ENCODE results near the gene PTH1R.
"Not testable (repeated sequence)": the region's sequence is repeated elsewhere in the genome, so short reads cannot be mapped to it uniquely, and the experiment has no call there.

The PTH1R gene

DNA sequence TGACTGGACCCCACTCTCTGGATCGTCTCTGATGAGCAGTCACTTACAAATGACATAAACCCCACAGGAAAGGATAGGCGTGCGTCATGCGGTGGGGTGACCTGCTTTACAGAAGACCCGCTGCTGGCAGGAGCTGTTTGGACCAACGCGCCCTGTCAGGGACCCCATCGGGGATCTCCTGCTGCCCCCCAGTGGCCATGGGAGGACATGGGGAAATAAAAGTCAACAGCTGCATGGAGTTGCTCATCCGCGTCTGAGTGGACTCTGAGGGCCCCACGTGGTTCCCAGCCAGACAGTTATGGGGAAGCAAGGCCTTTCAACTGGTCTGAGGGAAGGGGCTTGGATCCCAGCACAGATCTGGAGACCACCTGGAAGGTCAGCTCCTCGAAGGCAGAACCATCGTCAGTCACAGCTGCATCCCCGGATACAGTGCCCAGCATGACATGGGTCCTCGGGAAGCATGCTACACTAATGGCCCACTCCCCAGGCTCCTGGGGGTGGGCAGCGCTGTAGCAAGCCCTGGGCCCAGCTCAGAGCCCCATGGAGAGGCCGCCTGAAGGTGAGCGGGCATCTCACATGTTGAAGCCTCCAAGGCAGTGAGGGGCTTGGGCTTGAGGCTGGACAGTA is 32.1 kb downstream of the PTH1R start:
- in situ Hi-C loops (cut with MboI; ENCODE audit: low sequenced_read_pairs): no loop called here

DNA sequence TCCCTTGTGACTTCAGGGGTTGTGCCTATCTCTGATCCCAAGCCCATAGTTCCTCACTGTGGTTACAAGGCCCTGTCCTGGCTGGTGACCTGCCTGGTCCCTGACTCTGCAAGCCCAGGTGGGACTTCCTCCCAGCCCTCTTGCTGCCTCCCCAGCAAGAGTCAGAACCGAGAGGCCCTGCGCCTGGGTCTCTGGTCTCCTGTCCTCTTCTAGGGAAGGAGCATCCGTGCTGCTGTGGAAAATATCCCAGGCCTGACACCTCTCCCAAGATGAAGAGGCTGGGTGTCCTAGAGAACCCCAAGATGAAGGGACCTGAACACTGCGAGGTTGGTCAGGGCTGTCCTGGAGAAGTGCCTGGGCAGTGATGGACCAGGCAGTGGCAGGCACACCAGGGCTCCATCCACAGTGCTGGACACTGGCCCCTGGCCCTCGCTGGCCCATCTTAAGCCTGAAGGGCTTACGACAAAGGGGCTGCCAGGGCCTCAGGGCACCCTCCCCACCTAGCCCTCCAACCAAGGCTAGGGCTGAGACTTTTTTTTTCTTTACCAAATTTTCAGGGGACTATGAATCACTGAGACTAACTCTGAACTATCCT is 32.7 kb downstream of the PTH1R start:
- in situ Hi-C loops (cut with MboI; ENCODE audit: low sequenced_read_pairs): no loop called here

DNA sequence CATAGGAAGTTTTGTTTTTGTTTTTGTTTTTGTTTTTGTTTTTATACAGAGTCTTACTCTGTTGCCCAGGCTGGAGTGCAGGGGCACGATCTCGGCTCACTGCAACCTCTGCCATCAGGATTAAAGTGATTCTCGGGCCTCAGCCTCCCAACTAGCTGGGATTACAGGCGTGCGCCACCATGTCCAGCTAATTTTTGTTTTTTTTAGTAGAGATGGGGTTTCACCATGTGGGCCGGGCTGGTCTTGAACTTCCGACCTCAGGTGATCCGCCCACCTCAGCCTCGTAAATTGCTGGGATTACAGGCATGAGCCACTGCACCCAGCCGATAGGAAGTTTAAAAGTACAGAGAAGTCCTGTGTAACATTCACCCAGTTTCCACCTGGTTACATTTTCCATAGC is 33.4 kb downstream of the PTH1R start:
- in situ Hi-C loops (cut with MboI; ENCODE audit: low sequenced_read_pairs): not testable (repeated sequence)

DNA sequence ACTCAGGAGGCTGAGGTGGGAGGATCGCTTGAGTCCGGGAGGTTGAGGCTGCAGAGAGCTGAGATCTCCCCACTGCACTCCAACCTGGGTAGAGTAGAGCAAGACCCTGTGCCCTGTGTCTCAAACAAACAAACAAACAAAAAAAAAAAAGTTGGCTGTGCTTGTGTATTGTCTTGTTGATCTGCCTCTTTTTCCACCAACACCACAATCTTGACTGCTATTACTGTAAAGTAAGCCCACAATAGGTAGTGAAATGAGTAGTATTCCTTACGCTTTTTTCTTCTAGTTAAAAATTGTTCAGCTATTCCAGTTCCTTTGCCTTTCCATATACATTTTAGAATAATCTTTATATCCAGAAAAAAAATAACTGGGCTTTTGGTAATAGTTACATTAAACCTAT is 35.5 kb downstream of the PTH1R start:
- in situ Hi-C loops (cut with MboI; ENCODE audit: low sequenced_read_pairs): no loop called here

GRCh38 chr3:46913644-46914043 is 36.1 kb downstream of the PTH1R start:
- in situ Hi-C loops (cut with MboI; ENCODE audit: low sequenced_read_pairs): no loop called here

- in situ Hi-C loops (cut with MboI; ENCODE audit: low sequenced_read_pairs): no loop called here
Observed at GRCh38 chr3:46914849-46915248, 37.3 kb downstream of the PTH1R start.

DNA sequence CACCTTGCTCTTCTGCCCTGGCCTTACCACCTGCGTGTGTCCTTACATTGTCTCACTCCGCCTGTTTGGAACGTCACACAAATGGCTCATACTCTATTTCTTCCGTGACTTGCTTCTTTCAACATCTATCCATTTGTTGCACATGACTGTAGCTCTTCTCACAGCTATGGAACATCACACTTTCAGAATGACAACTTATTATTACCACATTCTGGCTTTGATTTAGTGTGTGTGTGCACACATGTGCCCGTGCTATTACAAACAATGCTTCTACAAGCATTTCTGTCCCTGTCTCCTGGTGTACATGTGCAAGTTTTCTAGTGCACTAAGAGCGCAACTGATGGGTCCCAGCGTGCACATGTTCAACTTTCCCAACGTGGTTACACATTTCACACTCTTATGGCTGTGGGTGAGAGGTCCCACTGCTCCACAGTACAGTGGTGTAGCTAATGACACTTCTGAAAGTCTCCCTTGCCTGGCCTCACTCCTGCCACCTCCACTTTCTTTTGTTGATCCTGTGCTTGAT is 37.8 kb downstream of the PTH1R start:
- in situ Hi-C loops (cut with MboI; ENCODE audit: low sequenced_read_pairs): no loop called here

GRCh38 chr3:46916278-46916677 is 38.8 kb downstream of the PTH1R start:
- in situ Hi-C loops (cut with MboI; ENCODE audit: low sequenced_read_pairs): no loop called here

DNA sequence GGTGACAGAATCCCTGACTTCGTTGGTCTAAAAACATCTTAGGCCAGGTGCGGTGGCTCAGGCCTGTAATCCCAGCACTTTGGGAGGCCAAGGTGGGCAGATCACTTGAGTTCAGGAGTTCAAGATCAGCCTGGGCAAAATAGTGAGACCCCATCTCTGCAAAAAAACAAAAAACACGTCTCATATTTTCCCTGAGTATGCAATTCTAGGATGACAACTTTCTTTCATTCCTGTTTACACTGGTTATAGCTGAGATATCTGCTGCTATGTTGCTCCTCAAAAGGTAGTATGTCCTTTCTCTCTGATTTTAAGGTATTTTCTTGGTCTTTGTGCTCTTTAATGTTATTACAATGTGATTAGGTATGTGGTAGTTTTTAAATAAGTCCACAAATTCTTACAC is 39.3 kb downstream of the PTH1R start:
- in situ Hi-C loops (cut with MboI; ENCODE audit: low sequenced_read_pairs): no loop called here

GRCh38 chr3:46917257-46917656 is 39.7 kb downstream of the PTH1R start:
- in situ Hi-C loops (cut with MboI; ENCODE audit: low sequenced_read_pairs): no loop called here

- in situ Hi-C loops (cut with MboI; ENCODE audit: low sequenced_read_pairs): no loop called here
Observed at GRCh38 chr3:46918202-46918601, 40.7 kb downstream of the PTH1R start.

GRCh38 chr3:46918634-46919033 is 41.1 kb downstream of the PTH1R start:
- in situ Hi-C loops (cut with MboI; ENCODE audit: low sequenced_read_pairs): no loop called here

GRCh38 chr3:46921041-46921440 is 43.5 kb downstream of the PTH1R start:
- in situ Hi-C loops (cut with MboI; ENCODE audit: low sequenced_read_pairs): no loop called here

DNA sequence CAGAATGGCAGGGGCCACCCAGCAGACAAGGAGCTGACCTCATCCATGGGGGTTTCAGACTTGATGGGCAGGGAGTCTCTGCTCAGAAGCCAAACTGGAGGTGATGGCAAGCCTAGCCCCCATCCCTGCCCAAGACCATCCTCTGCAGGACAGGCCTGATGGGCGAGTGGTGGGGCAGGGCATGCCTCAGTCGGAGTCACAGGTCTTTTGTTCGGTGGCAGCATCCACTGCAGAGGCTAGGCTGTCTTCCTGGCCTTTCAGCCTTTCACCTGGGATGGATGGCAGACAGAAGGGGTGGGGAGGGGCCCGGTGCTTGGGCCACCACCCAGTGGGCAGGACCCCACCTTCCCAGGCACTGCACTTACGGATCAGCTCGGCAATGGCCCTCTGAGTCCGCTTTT is 44.4 kb downstream of the PTH1R start:
- in situ Hi-C loops (cut with MboI; ENCODE audit: low sequenced_read_pairs): no loop called here

DNA sequence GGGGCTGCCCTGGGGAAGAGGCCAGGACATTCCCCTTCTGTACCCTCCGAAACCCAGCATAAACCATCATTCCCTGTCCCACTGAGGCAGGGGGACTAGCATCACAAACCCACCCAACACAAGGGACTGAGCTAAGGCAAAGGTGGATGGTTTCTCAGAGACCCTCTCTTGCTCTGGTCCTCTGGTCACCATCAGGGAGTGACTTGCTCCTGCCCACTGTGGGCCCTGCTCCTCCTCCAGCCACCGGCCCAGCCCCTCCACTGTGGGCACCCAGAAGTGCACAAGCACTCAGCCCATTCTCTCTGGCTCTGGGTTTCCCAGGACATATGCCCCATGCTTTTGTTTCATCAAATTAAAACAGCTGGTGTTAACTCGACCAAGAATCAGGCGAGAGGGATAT is 44.9 kb downstream of the PTH1R start:
- in situ Hi-C loops (cut with MboI; ENCODE audit: low sequenced_read_pairs): no loop called here

GRCh38 chr3:46922871-46923558 is 45.5 kb downstream of the PTH1R start:
- in situ Hi-C loops (cut with MboI; ENCODE audit: low sequenced_read_pairs): no loop called here

- in situ Hi-C loops (cut with MboI; ENCODE audit: low sequenced_read_pairs): no loop called here
Observed at GRCh38 chr3:46923559-46924350, 46.2 kb downstream of the PTH1R start.

DNA sequence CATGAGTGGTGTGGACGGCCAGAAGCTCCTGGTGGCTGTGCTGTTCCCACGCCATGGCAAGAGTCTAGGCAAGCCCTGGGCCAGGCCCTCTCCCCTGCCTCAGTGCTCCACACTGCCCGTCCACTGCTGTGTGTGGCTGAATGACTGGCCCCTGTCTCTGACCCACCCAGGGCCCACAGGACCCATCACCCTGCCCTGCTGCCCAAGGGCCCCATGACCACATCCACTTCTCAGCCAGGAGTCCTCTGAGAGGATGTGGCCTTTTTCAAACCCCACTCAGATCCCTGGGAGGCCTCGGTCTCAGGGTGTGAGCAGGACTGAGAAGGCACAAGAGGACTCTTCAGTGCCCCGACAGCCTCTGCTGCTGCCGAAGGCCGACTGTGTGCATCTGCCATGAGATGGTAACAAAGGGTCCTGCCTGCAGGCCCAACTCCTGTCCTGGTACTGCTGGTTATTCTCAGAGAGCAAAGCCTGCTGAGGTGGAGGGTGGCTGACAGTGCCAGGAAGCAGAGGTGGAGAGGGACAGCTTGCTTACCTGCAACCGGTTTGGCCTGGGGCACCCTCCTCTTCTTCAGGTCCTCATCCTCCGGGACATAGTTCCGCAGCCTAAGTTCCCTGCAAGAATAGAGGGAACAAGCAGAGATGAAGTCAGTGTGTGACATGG is 47.5 kb downstream of the PTH1R start:
- in situ Hi-C loops (cut with MboI; ENCODE audit: low sequenced_read_pairs): no loop called here

- in situ Hi-C loops (cut with MboI; ENCODE audit: low sequenced_read_pairs): no loop called here
Observed at GRCh38 chr3:46925585-46925934, 48.0 kb downstream of the PTH1R start.

DNA sequence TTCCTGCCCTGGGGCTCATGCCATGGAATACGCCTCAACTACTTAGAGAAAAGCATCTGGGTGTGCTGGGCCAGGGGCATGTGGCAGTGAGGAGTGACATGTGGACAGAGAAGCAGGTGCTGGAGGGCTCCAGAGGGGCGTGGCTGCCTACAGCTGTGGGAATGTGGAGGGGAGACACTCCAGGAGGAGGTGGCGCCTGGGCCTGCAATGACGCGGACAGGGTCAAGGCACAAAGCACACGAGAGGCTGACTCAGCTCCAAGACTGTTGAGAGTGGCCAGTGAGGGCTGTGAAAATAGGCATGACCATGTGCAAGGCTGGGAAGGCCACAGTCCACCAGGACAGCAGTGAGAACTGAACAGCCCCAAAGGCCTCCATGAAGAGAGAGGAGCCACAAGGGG is 48.5 kb downstream of the PTH1R start:
- in situ Hi-C loops (cut with MboI; ENCODE audit: low sequenced_read_pairs): no loop called here

- in situ Hi-C loops (cut with MboI; ENCODE audit: low sequenced_read_pairs): no loop called here
Observed at GRCh38 chr3:46926447-46926846, 48.9 kb downstream of the PTH1R start.

Data from HL-60/S4 treated with retinoic acid at 250 ng/mL for 4 days and 3 days (cell line).